ENCODE measurements around the gene HOXD12.

HOXD12 gene

DNA sequence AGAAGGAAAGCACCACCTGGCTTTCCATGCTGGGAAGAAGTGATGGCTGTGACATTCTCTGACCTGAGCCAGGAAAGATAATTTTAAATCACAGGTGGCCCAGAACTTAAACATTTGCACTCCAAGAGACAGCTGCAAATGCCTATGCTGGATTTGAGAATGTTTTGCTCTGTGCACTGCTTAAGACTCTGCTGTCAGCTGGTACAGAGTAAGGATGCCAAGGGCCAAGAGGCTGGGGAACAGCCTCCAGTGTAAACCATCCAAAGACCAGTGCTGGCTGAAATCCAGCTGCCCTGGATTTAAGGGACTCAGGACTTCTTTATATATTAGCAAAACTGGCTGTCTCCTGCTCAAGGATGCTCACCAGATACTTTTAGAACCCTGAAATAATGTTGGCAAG is 33.8 kb downstream of the HOXD12 start:
- no peak for DNase-seq

- no peak for DNase-seq
Measured at GRCh38 chr2:176134035-176134434, 34.4 kb downstream of the HOXD12 start.

DNA sequence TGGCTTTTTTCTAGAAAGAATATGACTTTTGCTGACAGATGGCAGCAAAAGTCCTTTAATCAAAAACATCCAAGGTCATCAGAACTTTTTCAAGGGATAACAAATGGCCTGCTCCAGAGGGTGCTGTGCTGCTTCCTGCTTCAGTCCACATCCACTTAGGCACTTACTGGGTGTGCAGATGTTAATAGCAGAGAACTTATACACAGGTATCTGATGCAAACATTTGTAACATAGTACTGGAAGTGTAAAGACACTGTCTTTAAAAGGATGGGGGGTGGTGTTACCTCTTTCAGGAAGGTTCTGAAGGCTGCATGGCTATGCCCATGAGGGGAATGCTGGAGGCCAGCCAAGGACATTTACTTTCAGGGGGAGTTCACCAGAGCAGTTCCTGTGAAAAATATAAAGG is 35.4 kb downstream of the HOXD12 start:
- DNase-seq: no peak

- DNase-seq: no peak
Measured at GRCh38 chr2:176136374-176137251, 37.0 kb downstream of the HOXD12 start.

GRCh38 chr2:176137252-176137580 is 37.6 kb downstream of the HOXD12 start:
- no peak for DNase-seq

- no peak for DNase-seq
Measured at GRCh38 chr2:176137906-176138305, 38.3 kb downstream of the HOXD12 start.

- no peak for DNase-seq
Measured at GRCh38 chr2:176138526-176138922, 38.9 kb downstream of the HOXD12 start.

GRCh38 chr2:176138923-176139660 is 39.5 kb downstream of the HOXD12 start:
- DNase-seq: peak; percentile 69

GRCh38 chr2:176139661-176140512 is 40.3 kb downstream of the HOXD12 start:
- no peak for DNase-seq

DNA sequence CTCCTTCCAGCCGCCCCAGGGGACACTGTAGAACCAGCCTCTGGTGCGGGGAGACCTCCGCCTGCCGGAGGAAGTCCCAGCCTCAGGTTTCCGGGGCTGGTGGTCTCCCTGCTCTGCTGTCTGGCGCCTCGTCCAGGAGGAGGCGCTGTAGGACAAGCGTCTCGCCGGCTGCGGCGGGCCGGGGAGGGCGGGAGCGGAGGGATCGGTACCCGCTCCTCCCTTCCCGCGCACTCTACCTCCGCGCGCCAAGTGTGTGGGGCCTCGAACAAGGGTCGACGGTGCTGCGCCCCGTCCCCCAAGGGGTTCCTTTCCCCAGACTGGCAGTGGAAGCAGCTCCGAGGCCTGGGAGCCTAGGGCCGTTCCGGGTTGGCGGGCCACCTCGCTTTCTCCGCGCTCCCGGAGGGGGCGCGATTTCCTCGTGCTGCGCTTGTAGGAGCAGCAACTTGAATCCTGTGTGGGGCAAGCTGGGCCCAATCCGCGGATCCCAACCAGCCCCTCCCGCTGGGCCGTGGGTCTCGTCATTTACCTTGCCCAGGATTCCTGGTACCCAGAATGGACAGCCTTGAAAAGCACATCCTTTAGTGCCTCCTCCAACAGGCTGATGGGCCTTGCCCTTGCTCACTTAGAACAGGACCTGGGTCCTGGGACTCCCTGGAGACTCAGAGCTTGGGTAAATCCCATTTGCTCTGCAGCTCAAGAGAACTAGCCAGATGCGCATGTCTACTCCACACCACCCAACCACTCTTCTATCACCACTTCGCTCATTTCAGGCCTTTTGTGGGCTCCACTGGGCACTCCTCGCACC is 41.1 kb downstream of the HOXD12 start:
- DNase-seq: peak; percentile 95

DNA sequence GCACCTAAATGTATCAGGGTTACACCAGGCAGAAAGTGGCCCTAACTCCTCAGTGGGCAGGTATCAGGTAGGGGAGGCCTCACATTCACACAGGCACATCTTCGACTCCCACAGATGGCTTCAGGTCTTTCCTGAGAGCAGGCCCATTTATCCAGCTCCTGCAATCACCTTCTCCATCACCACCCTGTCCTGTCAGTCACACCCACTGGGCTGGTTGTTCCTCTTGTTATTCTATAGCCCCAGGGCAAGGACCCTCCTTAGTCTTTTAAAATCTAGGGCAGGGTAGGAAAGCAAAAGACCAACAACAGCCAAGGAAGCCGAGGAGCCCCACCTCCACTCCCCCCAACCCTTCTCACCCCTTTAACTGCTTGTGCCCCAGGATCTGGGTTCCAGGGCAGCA is 42.7 kb downstream of the HOXD12 start:
- no peak for DNase-seq

GRCh38 chr2:176145085-176145969 is 45.7 kb downstream of the HOXD12 start:
- DNase-seq: no peak

DNA sequence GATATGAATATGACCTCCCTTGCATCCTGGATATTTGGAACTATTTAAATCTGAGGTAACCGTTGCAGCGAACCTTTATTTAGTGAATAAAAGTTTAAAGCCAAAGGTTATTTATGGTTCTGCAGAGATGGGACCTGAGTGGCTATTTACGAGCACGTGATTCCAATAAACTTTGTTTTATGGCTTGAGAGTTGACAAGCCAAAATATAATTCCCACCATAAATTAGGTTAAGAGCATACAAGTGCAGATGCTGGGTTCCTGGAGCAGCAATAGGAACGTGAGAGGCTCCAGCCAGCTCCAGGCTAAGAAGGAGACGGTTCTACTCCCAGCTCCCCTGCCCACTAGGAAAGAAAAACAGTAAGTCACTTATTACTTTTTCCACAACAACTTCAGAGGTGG is 46.5 kb downstream of the HOXD12 start:
- no peak for DNase-seq

- peak; percentile 29 for DNase-seq
Measured at GRCh38 chr2:176146645-176147044, 47.0 kb downstream of the HOXD12 start.

- peak; percentile 26 for DNase-seq
Measured at GRCh38 chr2:176147210-176147799, 47.7 kb downstream of the HOXD12 start.

DNA sequence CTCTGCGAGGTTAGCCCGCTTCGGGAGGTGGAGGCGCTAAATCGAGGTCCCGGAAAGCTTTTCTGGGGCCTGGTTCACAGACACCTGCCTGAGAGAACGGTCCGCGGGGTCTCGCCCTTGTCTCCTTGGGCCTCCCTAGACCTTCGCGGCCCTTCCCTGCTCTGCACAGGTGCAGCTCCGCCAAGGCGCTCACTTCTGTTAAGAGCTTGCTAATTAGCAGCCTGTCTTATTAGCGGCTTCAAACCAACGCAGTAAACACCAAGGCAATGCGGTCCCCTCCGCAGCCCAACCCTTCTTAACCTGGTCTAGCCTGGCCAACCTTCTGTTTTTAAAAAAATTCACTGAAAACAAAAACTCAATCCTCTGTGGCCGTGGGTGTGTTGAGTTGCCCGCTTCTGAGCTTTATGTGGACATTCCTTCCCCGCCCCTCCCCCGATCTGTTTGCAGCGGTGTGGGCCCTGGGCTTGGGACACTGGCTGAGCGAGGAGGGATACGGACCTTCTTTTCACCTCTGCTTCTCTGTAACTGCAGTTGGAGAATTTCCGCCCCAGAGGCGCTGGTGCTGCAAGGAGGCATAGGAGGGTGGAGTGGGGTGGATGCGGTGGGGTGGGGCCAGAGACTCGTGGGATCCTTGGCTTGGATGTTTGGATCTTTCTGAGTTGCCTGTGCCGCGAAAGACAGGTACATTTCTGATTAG is 48.4 kb downstream of the HOXD12 start:
- DNase-seq: peak; percentile 32

DNA sequence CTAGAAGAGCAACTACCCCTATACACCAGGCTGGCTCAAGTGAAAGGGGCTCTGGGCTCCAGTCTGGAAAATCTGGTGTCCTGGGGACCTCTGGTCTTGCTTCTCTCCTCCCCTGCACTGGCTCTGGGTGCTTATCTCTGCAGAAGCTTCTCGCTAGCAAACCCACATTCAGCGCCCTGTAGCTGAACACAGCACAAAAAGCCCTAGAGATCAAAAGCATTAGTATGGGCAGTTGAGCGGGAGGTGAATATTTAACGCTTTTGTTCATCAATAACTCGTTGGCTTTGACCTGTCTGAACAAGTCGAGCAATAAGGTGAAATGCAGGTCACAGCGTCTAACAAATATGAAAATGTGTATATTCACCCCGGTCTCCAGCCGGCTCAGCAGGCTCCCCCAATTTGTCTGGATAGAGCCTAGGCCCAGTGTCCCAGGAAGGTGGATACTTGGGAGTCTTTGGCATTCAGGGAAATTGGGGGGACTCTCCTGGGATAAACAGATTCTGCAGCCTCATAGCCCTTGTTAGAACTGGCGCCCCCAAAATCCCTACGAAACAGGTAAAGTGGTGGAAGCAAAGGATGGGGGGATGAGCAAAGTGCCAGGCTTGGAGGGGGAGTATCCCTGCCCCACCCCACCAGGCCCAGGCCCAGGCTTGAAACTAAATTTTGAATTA is 49.3 kb downstream of the HOXD12 start:
- DNase-seq: peak; percentile 50

- peak; percentile 28 for DNase-seq
Measured at GRCh38 chr2:176149481-176149938, 49.9 kb downstream of the HOXD12 start.

- DNase-seq: peak; percentile 45
Measured at GRCh38 chr2:176149939-176150583, 50.5 kb downstream of the HOXD12 start.

Measured in eye (tissue), 1 donor.